Measurements from ENCODE around the gene BLVRB.

DNA sequence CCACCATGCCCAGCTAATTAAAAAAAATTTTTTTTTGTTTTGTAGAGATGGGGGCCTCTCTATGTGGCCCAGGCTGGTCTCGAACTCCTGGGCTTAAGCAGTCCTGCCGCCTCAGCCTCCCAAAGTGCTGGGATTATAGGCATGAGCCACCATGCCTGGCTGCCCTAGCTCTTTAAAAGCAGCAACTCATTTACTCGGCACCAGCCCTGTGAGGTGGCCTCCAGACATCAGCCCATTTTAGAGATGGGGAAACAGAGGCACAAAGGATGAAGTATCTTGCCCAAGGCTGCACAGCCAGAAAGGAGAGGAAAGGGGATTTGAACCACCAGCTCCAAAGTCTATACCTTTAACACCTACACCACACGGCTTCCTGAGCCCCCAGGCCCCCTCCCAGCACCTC is 52.7 kb downstream of the BLVRB start:
- TF ChIP-seq CEBPB (IDR thresholded peaks at IDR 0.05): no peak
- TF ChIP-seq ZBTB7A (IDR thresholded peaks at IDR 0.05; ENCODE audit: low read depth): no peak

All from Ishikawa (cell line).